GM19025 (cell line): ENCODE results near the gene CLN3.
"Not testable (repeated sequence)": the region's sequence is repeated elsewhere in the genome, so short reads cannot be mapped to it uniquely, and the experiment has no call there.

Experiments used
- ATAC-seq: cut with Tn5 transposase; IDR thresholded peaks from one replicate; pipeline ENCODE4 v1.9.1; 2021; ENCODE audit warnings: mild to moderate bottlenecking, low read depth, moderate library complexity; ENCODE audit not compliant: unreplicated experiment

CLN3 gene

DNA sequence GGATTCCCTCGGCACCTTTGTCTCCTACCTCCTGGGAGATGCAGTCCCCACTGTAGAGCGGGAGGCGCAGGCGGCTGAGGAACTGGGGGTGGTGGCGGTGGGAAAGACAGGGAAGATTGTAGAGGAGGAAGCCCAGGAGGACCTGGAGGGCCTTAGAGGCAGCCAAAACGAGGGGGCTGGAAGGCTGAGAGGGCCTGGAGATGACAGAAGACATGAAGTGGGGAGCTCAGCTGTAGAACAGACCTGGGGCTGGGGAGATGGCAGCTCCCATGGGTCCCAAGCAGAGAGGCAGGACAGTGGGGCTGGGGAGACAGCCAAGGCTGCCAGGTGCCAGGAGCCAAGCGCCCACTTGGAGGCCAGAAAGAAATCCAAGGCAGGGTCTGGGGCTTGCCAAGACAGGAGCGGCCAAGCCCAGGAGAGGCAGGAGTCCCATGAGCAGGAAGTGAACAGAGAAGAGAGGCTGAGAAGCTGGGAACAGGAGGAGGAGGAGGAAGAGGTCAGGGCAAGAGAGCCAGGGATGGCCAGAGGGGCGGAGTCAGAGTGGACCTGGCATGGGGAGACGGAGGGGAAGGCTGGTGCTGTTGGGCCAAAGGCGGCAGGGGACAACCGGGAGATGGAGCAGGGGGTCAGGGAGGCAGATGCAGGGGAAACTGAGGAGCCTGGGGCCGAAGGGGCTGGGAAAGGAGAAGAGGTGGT is 3.4 kb upstream of the CLN3 start:
- no peak for ATAC-seq

DNA sequence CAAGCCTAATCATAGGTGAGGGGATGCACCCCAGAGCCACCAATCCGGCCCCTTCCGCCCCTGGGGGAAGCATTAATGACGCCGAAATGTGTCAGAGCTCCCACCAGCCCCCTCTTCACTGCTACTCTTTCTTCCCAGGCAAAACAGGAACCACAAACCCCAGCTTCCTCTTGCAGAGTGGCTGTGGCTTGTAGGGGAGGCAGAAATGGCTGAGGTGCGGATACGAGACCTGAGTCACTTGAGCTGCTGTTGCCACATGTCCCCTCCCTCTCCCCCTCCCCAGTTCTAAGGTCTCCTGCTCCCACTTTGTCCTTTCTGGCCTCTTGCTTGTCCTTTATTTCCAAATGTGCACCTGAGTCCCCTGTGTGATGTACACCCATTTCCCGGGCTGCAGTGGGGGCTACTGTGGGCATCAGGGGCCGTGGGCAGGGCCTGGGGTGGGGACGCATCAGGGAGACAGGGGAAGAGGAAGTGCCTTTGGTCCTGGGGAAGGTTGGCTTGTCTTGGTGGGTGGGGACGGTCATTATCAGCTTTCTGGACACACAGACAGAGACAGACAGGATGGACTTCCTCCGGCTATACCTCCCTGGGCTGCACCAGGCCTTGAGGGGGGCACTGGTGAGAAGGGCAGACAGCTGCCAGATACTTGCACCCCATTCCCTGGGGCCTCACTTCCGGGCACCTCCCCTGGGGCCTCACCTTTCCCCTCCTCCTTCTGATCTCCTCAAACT is 2.4 kb upstream of the CLN3 start, which contains the start of gene APOBR:
TSS of gene APOBR (plus strand) at position 523 of the 731 bp plus-strand sequence. CDS start at position 562, 39 bp downstream.
- ATAC-seq: peak; percentile 46

DNA sequence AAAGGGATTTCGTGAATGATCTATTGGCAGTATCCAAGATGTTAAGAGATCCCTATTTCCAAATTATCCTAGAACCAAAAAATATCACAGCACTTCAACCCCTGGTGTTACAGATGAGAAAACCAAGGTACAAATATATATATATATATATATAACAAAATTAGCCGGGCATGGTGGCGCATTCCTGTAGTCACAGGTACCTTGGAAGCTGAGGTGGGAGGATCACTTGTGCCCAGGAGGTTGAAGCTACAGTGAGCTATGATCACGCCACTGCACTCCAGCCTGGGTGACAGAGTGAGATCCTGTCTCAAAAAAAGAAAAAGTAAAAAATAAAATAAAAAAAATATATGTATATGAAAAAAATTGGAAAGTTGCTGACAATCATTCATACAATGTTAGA is 637 bp upstream of the CLN3 start:
- ATAC-seq: no peak

- ATAC-seq: no peak
Measured at GRCh38 chr16:28491230-28491969, 474 bp downstream of the CLN3 start.

GRCh38 chr16:28486266-28486665 is 5.6 kb downstream of the CLN3 start:
- no peak for ATAC-seq

DNA sequence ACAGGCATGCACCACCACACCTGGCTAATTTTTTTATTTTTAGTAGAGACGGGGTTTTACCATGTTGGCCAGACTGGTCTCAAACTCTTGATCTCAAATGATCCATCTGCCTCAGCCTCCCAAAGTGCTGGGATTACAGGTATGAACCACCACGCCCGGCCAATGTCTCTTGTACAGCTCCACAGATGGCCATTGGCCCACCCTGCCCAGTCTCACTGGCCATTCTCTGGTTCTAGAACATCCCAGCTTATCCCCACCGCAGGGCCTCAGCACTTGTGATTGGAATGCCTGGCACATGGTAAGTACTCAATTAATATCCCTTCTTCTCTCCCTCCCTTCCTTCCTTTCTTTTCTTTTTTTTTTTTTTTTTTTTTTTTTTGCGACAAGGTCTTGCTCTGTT is 8.5 kb downstream of the CLN3 start:
- ATAC-seq: not testable (repeated sequence)

- no peak for ATAC-seq
Measured at GRCh38 chr16:28482026-28482425, 9.8 kb downstream of the CLN3 start.

GRCh38 chr16:28478506-28479180 is 13.2 kb downstream of the CLN3 start:
- ATAC-seq: no peak

GRCh38 chr16:28477311-28477920 is 14.5 kb downstream of the CLN3 start:
- no peak for ATAC-seq

- no peak for ATAC-seq
Measured at GRCh38 chr16:28475221-28475620, 16.7 kb downstream of the CLN3 start.

DNA sequence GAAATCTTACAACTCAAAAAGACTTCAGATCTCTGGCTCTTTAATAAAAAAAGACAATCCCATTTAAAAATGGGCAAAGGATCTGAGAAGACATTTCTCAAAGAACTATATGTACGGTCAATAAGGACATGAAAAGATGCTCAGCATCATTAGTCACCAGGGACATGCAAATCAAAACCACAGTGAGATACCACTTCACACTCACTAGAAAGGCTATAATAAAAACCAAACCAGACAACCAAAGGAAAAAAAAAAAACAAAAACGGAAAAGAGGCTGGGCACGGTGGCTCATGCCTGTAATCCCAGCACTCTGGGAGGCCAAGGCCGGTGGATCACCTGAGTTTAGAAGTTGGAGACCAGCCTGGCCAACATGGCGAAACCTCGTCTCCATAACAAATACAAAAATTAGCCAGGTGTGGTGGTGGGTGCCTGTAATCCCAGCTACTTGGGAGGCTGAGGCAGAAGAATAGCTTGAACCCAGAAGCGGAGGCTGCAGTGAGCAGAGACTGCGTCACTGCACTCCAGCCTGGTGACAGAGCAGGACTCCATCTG is 18.1 kb downstream of the CLN3 start:
- ATAC-seq: no peak

GRCh38 chr16:28447081-28447480 is 44.8 kb downstream of the CLN3 start:
- not testable (repeated sequence) for ATAC-seq

GRCh38 chr16:28446388-28446787 is 45.5 kb downstream of the CLN3 start:
- not testable (repeated sequence) for ATAC-seq

- not testable (repeated sequence) for ATAC-seq
Measured at GRCh38 chr16:28443943-28444342, 47.9 kb downstream of the CLN3 start.

GRCh38 chr16:28438899-28439298 is 53.0 kb downstream of the CLN3 start:
- ATAC-seq: not testable (repeated sequence)

GRCh38 chr16:28435340-28435739 is 56.5 kb downstream of the CLN3 start:
- not testable (repeated sequence) for ATAC-seq
